Measurements from ENCODE around the gene AQP10. TPM values are rescaled to one million over a fixed set of nuclear protein-coding genes. Genes with fewer than 3 reads are reported as not detected.

AQP10 gene
- polyA plus RNA-seq, 1 experiment = not detected

- TF ChIP-seq CTCF (IDR thresholded peaks at IDR 0.05; ENCODE audit: low read depth, low read length) = no peak
- CTCF ChIA-PET = interaction anchor here (12.9 kb wide), 1 partner anchor 13 kb away, joined by 145 read pairs; no protein-coding TSS in a partner anchor
- POLR2A ChIA-PET = no interaction called here
- Histone ChIP-seq H3K9me3 (ENCODE audit: control insufficient read depth, insufficient read depth, low read length) (no peaks in the 10 kb centered on the region), H3K4me3 (ENCODE audit: low read depth, low read length) (no peak overlapping the region), H3K27ac (ENCODE audit: low read depth, low read length) (peak overlapping the region; percentile 21), H3K27me3 (ENCODE audit: control insufficient read depth, insufficient read depth, low read length) (no peaks in the 10 kb centered on the region)
- no peak for DNase-seq (ENCODE audit: low read depth, low spot score)
These were observed 27.1 kb downstream of the AQP10 start for GRCh38 chr1:154347961-154348360.

GRCh38 chr1:154348429-154349076 is 27.7 kb downstream of the AQP10 start:
- ChIA-PET POLR2A (no interaction called here), CTCF (interaction anchor here (12.9 kb wide), 1 partner anchor 14 kb away, joined by 145 read pairs; no protein-coding TSS in a partner anchor)
- no peak for DNase-seq (ENCODE audit: low read depth, low spot score)

GRCh38 chr1:154349121-154349520 is 28.2 kb downstream of the AQP10 start:
- DNase-seq (ENCODE audit: low read depth, low spot score) = no peak
- H3K4me3 ChIP-seq (ENCODE audit: low read depth, low read length) = no peak overlapping the region
- H3K27me3 ChIP-seq (ENCODE audit: control insufficient read depth, insufficient read depth, low read length) = no peaks in the 10 kb centered on the region
- POLR2A ChIA-PET = no interaction called here
- no peaks in the 10 kb centered on the region for H3K9me3 ChIP-seq (ENCODE audit: control insufficient read depth, insufficient read depth, low read length)
- CTCF ChIA-PET = interaction anchor here (12.9 kb wide), 1 partner anchor 14 kb away, joined by 145 read pairs; no protein-coding TSS in a partner anchor
- TF ChIP-seq CTCF (IDR thresholded peaks at IDR 0.05; ENCODE audit: low read depth, low read length) = no peak
- H3K27ac ChIP-seq (ENCODE audit: low read depth, low read length) = no peak overlapping the region

More at GRCh38 chr1:154348429-154349076, 27.7 kb downstream of the AQP10 start:
- H3K9me3 ChIP-seq (ENCODE audit: control insufficient read depth, insufficient read depth, low read length) = no peaks in the 10 kb centered on the region
- no peak overlapping the region for H3K4me3 ChIP-seq (ENCODE audit: low read depth, low read length)
- H3K27ac ChIP-seq (ENCODE audit: low read depth, low read length) = no peak overlapping the region
- no peak for TF ChIP-seq CTCF (IDR thresholded peaks at IDR 0.05; ENCODE audit: low read depth, low read length)
- no peaks in the 10 kb centered on the region for H3K27me3 ChIP-seq (ENCODE audit: control insufficient read depth, insufficient read depth, low read length)

GRCh38 chr1:154350383-154350782 is 29.5 kb downstream of the AQP10 start:
- TF ChIP-seq CTCF (IDR thresholded peaks at IDR 0.05; ENCODE audit: low read depth, low read length) = no peak
- CTCF ChIA-PET = interaction anchor here (12.9 kb wide), 1 partner anchor 16 kb away, joined by 145 read pairs; no protein-coding TSS in a partner anchor

GRCh38 chr1:154351363-154352068 is 30.6 kb downstream of the AQP10 start:
- ChIA-PET CTCF (interaction anchor here (0.7 to 12.9 kb wide), 2 partner anchors 17 to 206 kb away, joined by 6 to 145 read pairs; no protein-coding TSS in a partner anchor), POLR2A (no interaction called here)
- H3K9me3 ChIP-seq (ENCODE audit: control insufficient read depth, insufficient read depth, low read length) = no peaks in the 10 kb centered on the region
- peaks cover 3% of the 10 kb centered on the region for H3K27me3 ChIP-seq (ENCODE audit: control insufficient read depth, insufficient read depth, low read length)
- no peak overlapping the region for H3K4me3 ChIP-seq (ENCODE audit: low read depth, low read length)
- H3K27ac ChIP-seq (ENCODE audit: low read depth, low read length) = no peak overlapping the region
- TF ChIP-seq CTCF (IDR thresholded peaks at IDR 0.05; ENCODE audit: low read depth, low read length) = no peak
- DNase-seq (ENCODE audit: low read depth, low spot score) = no peak

More at GRCh38 chr1:154350383-154350782, 29.5 kb downstream of the AQP10 start:
- Histone ChIP-seq H3K4me3 (ENCODE audit: low read depth, low read length) (no peak overlapping the region), H3K9me3 (ENCODE audit: control insufficient read depth, insufficient read depth, low read length) (no peaks in the 10 kb centered on the region), H3K27me3 (ENCODE audit: control insufficient read depth, insufficient read depth, low read length) (no peaks in the 10 kb centered on the region), H3K27ac (ENCODE audit: low read depth, low read length) (peak overlapping the region; percentile 21)
- no peak for DNase-seq (ENCODE audit: low read depth, low spot score)
- POLR2A ChIA-PET = no interaction called here
